Endothelial cell of umbilical vein (primary cell): ENCODE measurements around the gene ANKZF1. TPM values are rescaled to one million over a fixed set of nuclear protein-coding genes. Genes with fewer than 3 reads are reported as not detected.
A peak's percentile ranks its signal among the peaks of the same experiment; 100 is the strongest.

Source experiments
- BruUV-seq: library from RNA; stranded (reverse); fragments of 400-500 nt; replicated peaks from 2 replicates; lab custom pipeline; 2021; lab: Mats Ljungman, UMichigan
- CTCF ChIA-PET: fragments of 300-600, 350-600 bp; sonication (Branson Sonifier 250); formaldehyde crosslinking; loops from one replicate; lab custom pipeline; 2021; ENCODE audit warnings: antibody characterized with exemption, inconsistent platforms; lab: Charles Lee
- POLR2A ChIA-PET: fragments of 300-600, 350-600 bp; sonication (Branson Sonifier 250); formaldehyde crosslinking; loops from one replicate; lab custom pipeline; 2021; ENCODE audit warnings: antibody characterized with exemption, inconsistent platforms; lab: Charles Lee
- DNase-seq: peaks from one replicate; pipeline ENCODE4 v3.0.0-alpha.2; 2011; ENCODE audit warnings: low read depth, low spot score
- FAIRE-seq: peaks from 2 replicates; lab custom pipeline; 2011; peaks lifted over from hg19 to GRCh38; lab: Jason Lieb, UNC
- H2AFZ ChIP-seq: 2 replicates; pipeline ENCODE4 v1.6.0; 2012; ENCODE audit warnings: low read depth, low read length, control low read depth, inconsistent platforms
- H3K27ac ChIP-seq: 2 replicates; pipeline ENCODE4 v1.5.1; 2011; ENCODE audit warnings: low read depth, mild to moderate bottlenecking, control low read depth, low read length, moderate library complexity; ENCODE audit not compliant: insufficient read depth
- H3K27me3 ChIP-seq, 2 experiments: 2 replicates each; pipeline versions ENCODE4 v1.6.0 to v1.6.1; 2011; ENCODE audit warnings: low read length in 2 of 2, mixed read lengths in 1 of 2; ENCODE audit not compliant: control insufficient read depth in 2 of 2, insufficient read depth in 2 of 2
- H3K36me3 ChIP-seq, 2 experiments: 2 replicates in 1 of 2; 3 replicates in 1 of 2; pipeline ENCODE4 v1.5.1; 2011; ENCODE audit warnings: low read length in 2 of 2, mild to moderate bottlenecking in 1 of 2, moderate library complexity in 1 of 2; ENCODE audit not compliant: control insufficient read depth in 2 of 2, insufficient read depth in 2 of 2; ENCODE audit errors: extremely low read depth in 1 of 2
- H3K4me1 ChIP-seq: 3 replicates; pipeline ENCODE4 v1.5.1; 2011; ENCODE audit warnings: mild to moderate bottlenecking, low read length; ENCODE audit not compliant: control insufficient read depth, insufficient read depth; ENCODE audit errors: extremely low read depth
- H3K4me2 ChIP-seq: 2 replicates; pipeline ENCODE4 v1.6.1; 2011; ENCODE audit warnings: low read length, control low read depth, mixed read lengths; ENCODE audit not compliant: insufficient read depth
- H3K4me3 ChIP-seq, 3 experiments: fragments of 200-600 bp in 1 of 3; sonication (generic), shearing (Covaris generic) in 1 of 3; replicated peaks in 1 of 3; 2 replicates each; pipeline ENCODE4 v1.5.1; 2011 to 2016; ENCODE audit warnings: control low read depth in 3 of 3, low read length in 3 of 3, mild to moderate bottlenecking in 2 of 3, inconsistent platforms in 1 of 3, low read depth in 1 of 3, moderate library complexity in 1 of 3; ENCODE audit not compliant: insufficient read depth in 1 of 3
- H3K79me2 ChIP-seq: 2 replicates; pipeline ENCODE4 v1.6.0; 2012; ENCODE audit warnings: low read length, inconsistent platforms; ENCODE audit not compliant: control insufficient read depth, insufficient read depth
- H3K9ac ChIP-seq: replicated peaks from 2 replicates; pipeline ENCODE3; 2011; ENCODE audit warnings: low read length, control low read depth; ENCODE audit not compliant: insufficient read depth; ENCODE audit errors: extremely low read depth
- H3K9me1 ChIP-seq: replicated peaks from 3 replicates; pipeline ENCODE4 v1.6.0; 2011; ENCODE audit warnings: mild to moderate bottlenecking, low read length; ENCODE audit not compliant: control insufficient read depth, insufficient read depth; ENCODE audit errors: extremely low read depth
- H3K9me3 ChIP-seq: replicated peaks from 2 replicates; pipeline ENCODE4 v1.5.1; 2012; ENCODE audit warnings: low read length, inconsistent platforms; ENCODE audit not compliant: control insufficient read depth, insufficient read depth
- H4K20me1 ChIP-seq: replicated peaks from 2 replicates; pipeline ENCODE3; 2011; ENCODE audit warnings: mild to moderate bottlenecking, low read length; ENCODE audit not compliant: control insufficient read depth, insufficient read depth; ENCODE audit errors: extremely low read depth
- EZH2 ChIP-seq: IDR thresholded peaks from 2 replicates; pipeline ENCODE4 v1.6.1; 2012; ENCODE audit warnings: borderline replicate concordance, low read depth, mild to moderate bottlenecking, moderate library complexity, low read length, inconsistent platforms; ENCODE audit not compliant: severe bottlenecking
- FOS ChIP-seq: IDR thresholded peaks from 2 replicates; pipeline ENCODE4 v1.6.1; 2011; ENCODE audit warnings: mild to moderate bottlenecking, low read length, moderate library complexity, borderline replicate concordance; ENCODE audit not compliant: insufficient read depth
- GATA2 ChIP-seq: IDR thresholded peaks from 2 replicates; pipeline ENCODE4 v1.7.0; 2011; ENCODE audit warnings: low read depth, mild to moderate bottlenecking, moderate library complexity, mixed read lengths, low read length; ENCODE audit not compliant: insufficient read length, insufficient read depth
- JUN ChIP-seq: IDR thresholded peaks from 2 replicates; pipeline ENCODE4 v1.6.1; 2011; ENCODE audit warnings: borderline replicate concordance, low read depth; ENCODE audit not compliant: insufficient read length, insufficient read depth
- MYC ChIP-seq: IDR thresholded peaks from one replicate; pipeline ENCODE4 v1.6.1; 2011; ENCODE audit warnings: mild to moderate bottlenecking, low read depth, low read length
- POLR2A ChIP-seq: IDR thresholded peaks from 2 replicates; pipeline ENCODE4 v1.6.1; 2012; ENCODE audit warnings: low read depth, mild to moderate bottlenecking, control low read depth, low read length
- POLR2AphosphoS5 ChIP-seq: IDR thresholded peaks from 2 replicates; pipeline ENCODE4 v1.6.1; 2012; ENCODE audit warnings: low read depth, mild to moderate bottlenecking, control low read depth, low read length, moderate library complexity; ENCODE audit not compliant: insufficient read depth
- dilution Hi-C: fragments of 300-500 bp; cut with MboI; formaldehyde crosslinking; loops from one replicate; pipeline ENCODE4 v1.15.0; 2019; ENCODE audit warnings: low sequenced_read_pairs; ENCODE audit not compliant: extremely low pct_ligation_motif_present
- intact Hi-C: fragments of 100-400 bp; cut with micrococcal nuclease; formaldehyde crosslinking; loops from one replicate; pipeline ENCODE4 v1.10.0; 2022
- polyA plus RNA-seq, 4 experiments: library from polyadenylated mRNA; depleted of rRNA in 3 of 4; stranded (reverse) in 3 of 4; unstranded in 1 of 4; fragments of >200 nt; gene quantifications; 2 replicates each; pipeline versions ENCODE4 v1.2.1 to v1.2.3, GENCODE V29; 2011 to 2012; ENCODE audit warnings: missing spikeins in 1 of 4
- total RNA-seq: library from RNA; stranded (reverse); gene quantifications from 2 replicates; pipeline ENCODE4 v1.2.3, GENCODE V29; 2021
- TF ChIP-seq, protein P1 (sequence below): IDR thresholded peaks from 2 replicates; pipeline ENCODE4 v1.6.1; 2011; ENCODE audit not compliant: insufficient read depth, insufficient read length
- TF ChIP-seq, protein P2 (sequence below), 2 donors: IDR thresholded peaks; 1 replicate in 1 of 2; 2 replicates in 1 of 2; pipeline ENCODE4 v1.5.1; 2011; ENCODE audit warnings: low read length in 2 of 2, mild to moderate bottlenecking in 2 of 2, moderate library complexity in 2 of 2, control low read depth in 1 of 2, inconsistent platforms in 1 of 2, low read depth in 1 of 2; ENCODE audit not compliant: insufficient read depth in 1 of 2; ENCODE audit errors: extremely low read depth in 1 of 2

Gene ANKZF1
- total and polyA plus RNA-seq, 2 donors (not counting 3 experiments of a cell fraction or from before 2014, with no cell fraction given): 26.5 to 36.2 TPM

DNA sequence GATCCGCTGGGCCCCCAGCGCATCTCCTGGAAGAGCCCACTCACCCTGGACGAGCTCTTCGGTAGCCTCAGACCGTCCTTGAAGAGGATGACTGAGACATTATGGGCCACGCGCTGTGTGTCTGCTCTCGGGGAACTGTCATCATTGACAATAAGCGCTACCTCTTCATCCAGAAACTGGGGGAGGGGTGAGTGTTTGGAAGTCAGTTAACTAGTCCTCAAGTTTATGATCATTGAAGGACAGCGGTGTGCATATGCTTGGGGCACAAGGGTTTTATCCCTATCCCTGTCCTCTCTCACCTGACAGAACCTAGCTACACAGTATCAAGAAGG lies 16.3 kb downstream of the ANKZF1 start:
- peaks cover 15% of the 10 kb centered on the region for H3K79me2 ChIP-seq
- FAIRE-seq: no peak
- TF ChIP-seq MYC (no peak), JUN (no peak), FOS (no peak), POLR2AphosphoS5 (no peak)
- intact Hi-C loops (loop anchor here (1.0 to 2.0 kb wide), 7 partner anchors 17 to 86 kb away; partner anchors contain the start of genes ABCB6, ANKZF1, ATG9A and DNAJB2), dilution Hi-C loops (no loop called here)
- peaks cover 31% of the 10 kb centered on the region for H3K4me1 ChIP-seq
- H3K9me1 ChIP-seq: no peaks in the 10 kb centered on the region
- H3K36me3 ChIP-seq: peaks cover 2% of the 10 kb centered on the region in 2 experiments
- peak overlapping the region; percentile 67 to 80 (median 67) for H3K4me3 ChIP-seq
- peak overlapping the region; percentile 86 for H3K4me2 ChIP-seq
- no peaks in the 10 kb centered on the region for H4K20me1 ChIP-seq
- no TSS peak for BruUV-seq
- peak overlapping the region; percentile 92 for H3K27ac ChIP-seq
- no peak for DNase-seq
- H2AFZ ChIP-seq: no peak overlapping the region
- ChIA-PET POLR2A (no interaction called here), CTCF (interaction anchor here (1.0 to 2.1 kb wide), 4 partner anchors 34 to 74 kb away, joined by 3 to 12 read pairs (median 4); no protein-coding TSS in a partner anchor)
- no peaks in the 10 kb centered on the region for H3K27me3 ChIP-seq
- peak overlapping the region; percentile 97 for H3K9ac ChIP-seq
- H3K9me3 ChIP-seq: no peaks in the 10 kb centered on the region

DNA sequence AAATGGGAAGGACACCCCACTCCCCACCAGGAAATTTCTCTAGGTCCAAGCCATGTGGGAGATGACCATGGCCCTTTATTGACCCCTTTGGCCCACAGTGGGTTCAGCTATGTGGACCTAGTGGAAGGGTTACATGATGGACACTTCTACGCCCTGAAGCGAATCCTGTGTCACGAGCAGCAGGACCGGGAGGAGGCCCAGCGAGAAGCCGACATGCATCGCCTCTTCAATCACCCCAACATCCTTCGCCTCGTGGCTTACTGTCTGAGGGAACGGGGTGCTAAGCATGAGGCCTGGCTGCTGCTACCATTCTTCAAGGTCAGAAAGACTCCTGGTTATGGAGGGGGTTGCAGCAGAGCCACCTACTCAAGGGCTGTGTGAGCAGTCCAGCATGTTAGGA lies 17.0 kb downstream of the ANKZF1 start:
- no peak overlapping the region for H3K27ac ChIP-seq
- no peaks in the 10 kb centered on the region for H3K9me1 ChIP-seq
- no peak overlapping the region for H3K4me3 ChIP-seq
- H3K4me1 ChIP-seq: peaks cover 31% of the 10 kb centered on the region
- no peak overlapping the region for H3K4me2 ChIP-seq
- peaks cover 2% of the 10 kb centered on the region in 2 experiments for H3K36me3 ChIP-seq
- BruUV-seq: no TSS peak
- no peaks in the 10 kb centered on the region for H3K27me3 ChIP-seq
- TF ChIP-seq, protein P1, sequence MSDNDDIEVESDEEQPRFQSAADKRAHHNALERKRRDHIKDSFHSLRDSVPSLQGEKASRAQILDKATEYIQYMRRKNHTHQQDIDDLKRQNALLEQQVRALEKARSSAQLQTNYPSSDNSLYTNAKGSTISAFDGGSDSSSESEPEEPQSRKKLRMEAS: no peak
- TF ChIP-seq MYC (no peak), POLR2AphosphoS5 (no peak), EZH2 (no peak), JUN (no peak), GATA2 (no peak), FOS (no peak), POLR2A (no peak)
- TF ChIP-seq, protein P2, sequence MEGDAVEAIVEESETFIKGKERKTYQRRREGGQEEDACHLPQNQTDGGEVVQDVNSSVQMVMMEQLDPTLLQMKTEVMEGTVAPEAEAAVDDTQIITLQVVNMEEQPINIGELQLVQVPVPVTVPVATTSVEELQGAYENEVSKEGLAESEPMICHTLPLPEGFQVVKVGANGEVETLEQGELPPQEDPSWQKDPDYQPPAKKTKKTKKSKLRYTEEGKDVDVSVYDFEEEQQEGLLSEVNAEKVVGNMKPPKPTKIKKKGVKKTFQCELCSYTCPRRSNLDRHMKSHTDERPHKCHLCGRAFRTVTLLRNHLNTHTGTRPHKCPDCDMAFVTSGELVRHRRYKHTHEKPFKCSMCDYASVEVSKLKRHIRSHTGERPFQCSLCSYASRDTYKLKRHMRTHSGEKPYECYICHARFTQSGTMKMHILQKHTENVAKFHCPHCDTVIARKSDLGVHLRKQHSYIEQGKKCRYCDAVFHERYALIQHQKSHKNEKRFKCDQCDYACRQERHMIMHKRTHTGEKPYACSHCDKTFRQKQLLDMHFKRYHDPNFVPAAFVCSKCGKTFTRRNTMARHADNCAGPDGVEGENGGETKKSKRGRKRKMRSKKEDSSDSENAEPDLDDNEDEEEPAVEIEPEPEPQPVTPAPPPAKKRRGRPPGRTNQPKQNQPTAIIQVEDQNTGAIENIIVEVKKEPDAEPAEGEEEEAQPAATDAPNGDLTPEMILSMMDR (IDR thresholded peaks at IDR 0.05; ENCODE audit: extremely low read depth in 1 of 2, insufficient read depth in 1 of 2, low read depth in 1 of 2, low read length in 2 of 2): no peak
- peaks cover 15% of the 10 kb centered on the region for H3K79me2 ChIP-seq
- intact Hi-C loops (no loop called here), dilution Hi-C loops (no loop called here)
- H3K9me3 ChIP-seq: no peaks in the 10 kb centered on the region
- H4K20me1 ChIP-seq: no peaks in the 10 kb centered on the region
- POLR2A ChIA-PET: no interaction called here
- CTCF ChIA-PET: no interaction called here
- no peak overlapping the region for H2AFZ ChIP-seq
- no peak overlapping the region for H3K9ac ChIP-seq
- no peak for FAIRE-seq
- no peak for DNase-seq
